Measurements from ENCODE around the gene DVL1. TPM values are rescaled to one million over a fixed set of nuclear protein-coding genes. Genes with fewer than 3 reads are reported as not detected.
A peak's percentile ranks its signal among the peaks of the same experiment; 100 is the strongest.

The DVL1 gene
- total and polyA plus RNA-seq, 5 experiments from 2014 or later, result 0.99 to 53.3 (median 2.0) TPM

- DNase-seq (no peak), ATAC-seq (no peak)
- Mint-ChIP-seq H3K27me3 (no peaks in the 10 kb centered on the region), H3K4me1 (peaks cover 6 to 22% (median 15%) of the 10 kb centered on the region in 4 donors), H3K27ac (peak overlapping the region in 6 of 10 donors; percentile 13 to 85 (median 63)), H3K4me3 (peak overlapping the region in 7 of 10 donors; percentile 27 to 79 (median 57)), H3K36me3 (peaks cover 0 to 15% (median 1%) of the 10 kb centered on the region in 3 donors), H3K9me3 (no peaks in the 10 kb centered on the region)
- POLR2A ChIA-PET, result interaction anchor here (0.9 to 2.6 kb wide), 3 partner anchors 15 to 89 kb away, joined by 3 to 7 read pairs (median 6); partner anchors contain the start of gene CCNL2
Measured at GRCh38 chr1:1310476-1311053, 38.7 kb downstream of the DVL1 start.

GRCh38 chr1:1310109-1310385, 39.2 kb downstream of the DVL1 start:
- DNase-seq (no peak), ATAC-seq (no peak)
- H3K27ac Mint-ChIP-seq, result peak overlapping the region in 3 of 10 donors; percentile 38 to 53 (median 40)

GRCh38 chr1:1309251-1310108, 39.7 kb downstream of the DVL1 start:
- Mint-ChIP-seq H3K36me3 (peaks cover 0 to 11% (median 1%) of the 10 kb centered on the region in 3 donors), H3K27me3 (no peaks in the 10 kb centered on the region), H3K27ac (peak overlapping the region in 7 of 10 donors; percentile 24 to 86 (median 65)), H3K4me1 (peaks cover 8 to 26% (median 22%) of the 10 kb centered on the region in 4 donors), H3K4me3 (peak overlapping the region; percentile 56 to 79 (median 70)), H3K9me3 (no peaks in the 10 kb centered on the region)
- DNase-seq, result no peak
- ATAC-seq, result no peak
- POLR2A ChIA-PET, result interaction anchor here (0.9 to 2.1 kb wide), 3 partner anchors 16 to 63 kb away, joined by 3 to 6 read pairs (median 3); no protein-coding TSS in a partner anchor

More at GRCh38 chr1:1310109-1310385, 39.2 kb downstream of the DVL1 start:
- POLR2A ChIA-PET, result interaction anchor here (0.9 to 2.1 kb wide), 3 partner anchors 16 to 62 kb away, joined by 3 to 6 read pairs (median 3); no protein-coding TSS in a partner anchor
- Mint-ChIP-seq H3K4me1 (peaks cover 6 to 26% (median 21%) of the 10 kb centered on the region in 4 donors), H3K4me3 (peak overlapping the region in 9 of 10 donors; percentile 10 to 79 (median 58)), H3K9me3 (no peaks in the 10 kb centered on the region), H3K27me3 (no peaks in the 10 kb centered on the region), H3K36me3 (peaks cover 0 to 14% (median 1%) of the 10 kb centered on the region in 3 donors)

GRCh38 chr1:1308756-1309250, 40.4 kb downstream of the DVL1 start:
- DNase-seq (no peak), ATAC-seq (no peak)
- POLR2A ChIA-PET, result interaction anchor here (0.9 to 2.1 kb wide), 3 partner anchors 17 to 63 kb away, joined by 3 to 6 read pairs (median 3); no protein-coding TSS in a partner anchor
- H3K27ac Mint-ChIP-seq, result peak overlapping the region in 8 of 10 donors; percentile 40 to 93 (median 90)
- H3K36me3 Mint-ChIP-seq, result peaks cover 0 to 11% (median 1%) of the 10 kb centered on the region in 3 donors
- no peaks in the 10 kb centered on the region for H3K27me3 Mint-ChIP-seq
- H3K4me1 Mint-ChIP-seq, result peaks cover 8 to 27% (median 22%) of the 10 kb centered on the region in 4 donors
- peak overlapping the region; percentile 78 to 93 (median 82) for H3K4me3 Mint-ChIP-seq
- no peaks in the 10 kb centered on the region for H3K9me3 Mint-ChIP-seq

- no peaks in the 10 kb centered on the region for H3K27me3 Mint-ChIP-seq
- peaks cover 8 to 26% (median 22%) of the 10 kb centered on the region in 4 donors for H3K4me1 Mint-ChIP-seq
- peaks cover 0 to 5% (median 0%) of the 10 kb centered on the region in 3 donors for H3K36me3 Mint-ChIP-seq
- POLR2A ChIA-PET, result interaction anchor here (1.4 to 2.1 kb wide), 2 partner anchors 17 to 24 kb away, joined by 3 to 6 read pairs; no protein-coding TSS in a partner anchor
- peak within 1 kb of the TSS; percentile 57 to 97 (median 91) for H3K27ac Mint-ChIP-seq
- peak within 1 kb of the TSS; percentile 82 to 93 (median 88) for H3K4me3 Mint-ChIP-seq
- peak; percentile 83 to 95 (median 91) for DNase-seq
- H3K9me3 Mint-ChIP-seq, result no peaks in the 10 kb centered on the region
- ATAC-seq, result peak; percentile 62 to 74
Measured at GRCh38 chr1:1307923-1308755, 41.1 kb downstream of the DVL1 start, which contains the start of the genes ACAP3 and PUSL1. ACAP3 (minus strand) TSS chr1:1307930; CDS start chr1:1307815, 115 bp downstream. PUSL1 (plus strand) TSS chr1:1308597; CDS start chr1:1308644, 47 bp downstream.

GRCh38 chr1:1307261-1307922, 41.8 kb downstream of the DVL1 start:
- Mint-ChIP-seq H3K4me1 (peaks cover 6 to 26% (median 22%) of the 10 kb centered on the region in 4 donors), H3K27me3 (no peaks in the 10 kb centered on the region)

GRCh38 chr1:1306661-1307260, 42.5 kb downstream of the DVL1 start:
- POLR2A ChIA-PET, result interaction anchor here (0.6 to 1.1 kb wide), 3 partner anchors 67 to 913 kb away, joined by 3 to 4 read pairs (median 3); no protein-coding TSS in a partner anchor
- H3K27ac Mint-ChIP-seq, result peak overlapping the region; percentile 57 to 97 (median 86)
- H3K4me1 Mint-ChIP-seq, result peaks cover 6 to 27% (median 22%) of the 10 kb centered on the region in 4 donors
- H3K36me3 Mint-ChIP-seq, result peaks cover 0 to 3% (median 0%) of the 10 kb centered on the region in 3 donors
- DNase-seq (peak in 1 of 10 donors; percentile 17), ATAC-seq (no peak)
- H3K9me3 Mint-ChIP-seq, result no peaks in the 10 kb centered on the region
- H3K4me3 Mint-ChIP-seq, result peak overlapping the region; percentile 82 to 90 (median 88)
- no peaks in the 10 kb centered on the region for H3K27me3 Mint-ChIP-seq

More at GRCh38 chr1:1307261-1307922, 41.8 kb downstream of the DVL1 start:
- H3K36me3 Mint-ChIP-seq, result peaks cover 0 to 3% (median 0%) of the 10 kb centered on the region in 3 donors
- ATAC-seq, result peak in 1 of 2 donors; percentile 2
- H3K27ac Mint-ChIP-seq, result peak overlapping the region in 9 of 10 donors; percentile 57 to 97 (median 84)
- H3K9me3 Mint-ChIP-seq, result no peaks in the 10 kb centered on the region
- POLR2A ChIA-PET, result interaction anchor here (1.0 to 1.1 kb wide), 2 partner anchors 66 to 132 kb away, joined by 3 to 4 read pairs; no protein-coding TSS in a partner anchor
- peak in 1 of 10 donors; percentile 12 for DNase-seq
- peak overlapping the region; percentile 82 to 90 (median 88) for H3K4me3 Mint-ChIP-seq

- H3K4me1 Mint-ChIP-seq, result peaks cover 6 to 28% (median 22%) of the 10 kb centered on the region in 4 donors
- H3K36me3 Mint-ChIP-seq, result no peaks in the 10 kb centered on the region
- peak overlapping the region; percentile 82 to 90 (median 88) for H3K4me3 Mint-ChIP-seq
- ATAC-seq, result no peak
- H3K9me3 Mint-ChIP-seq, result no peaks in the 10 kb centered on the region
- peak overlapping the region; percentile 57 to 94 (median 89) for H3K27ac Mint-ChIP-seq
- peak in 1 of 10 donors; percentile 28 for DNase-seq
- H3K27me3 Mint-ChIP-seq, result no peaks in the 10 kb centered on the region
- POLR2A ChIA-PET, result interaction anchor here (0.6 to 1.8 kb wide), 5 partner anchors 11 to 914 kb away, joined by 3 to 5 read pairs (median 3); partner anchors contain the start of gene AURKAIP1
Measured at GRCh38 chr1:1306070-1306660, 43.1 kb downstream of the DVL1 start.

GRCh38 chr1:1305300-1306069, 43.7 kb downstream of the DVL1 start:
- no peaks in the 10 kb centered on the region for H3K27me3 Mint-ChIP-seq
- H3K4me3 Mint-ChIP-seq, result peak overlapping the region; percentile 82 to 90 (median 88)
- peak overlapping the region; percentile 31 to 94 (median 88) for H3K27ac Mint-ChIP-seq
- peak; percentile 42 to 48 for ATAC-seq
- POLR2A ChIA-PET, result interaction anchor here (0.5 to 1.8 kb wide), 12 partner anchors 9 to 286 kb away, joined by 3 to 9 read pairs (median 4); partner anchors contain the start of gene AURKAIP1
- peaks cover 6 to 25% (median 22%) of the 10 kb centered on the region in 4 donors for H3K4me1 Mint-ChIP-seq
- no peaks in the 10 kb centered on the region for H3K36me3 Mint-ChIP-seq
- H3K9me3 Mint-ChIP-seq, result no peaks in the 10 kb centered on the region
- DNase-seq, result peak; percentile 46 to 85 (median 64)

Data from naive thymus-derived CD8-positive, alpha-beta T cell (primary cell).